HL-60/S4 (cell line): Measurements from ENCODE around the gene CHST13.
"Not testable (repeated sequence)": the region's sequence is repeated elsewhere in the genome, so short reads cannot be mapped to it uniquely, and the experiment has no call there.

Experiments
- in situ Hi-C: fragments of 300-500 bp; cut with MboI; formaldehyde crosslinking; loops from 2 replicates; pipeline ENCODE4 v1.14.3; 2022; ENCODE audit warnings: low sequenced_read_pairs

The CHST13 gene

DNA sequence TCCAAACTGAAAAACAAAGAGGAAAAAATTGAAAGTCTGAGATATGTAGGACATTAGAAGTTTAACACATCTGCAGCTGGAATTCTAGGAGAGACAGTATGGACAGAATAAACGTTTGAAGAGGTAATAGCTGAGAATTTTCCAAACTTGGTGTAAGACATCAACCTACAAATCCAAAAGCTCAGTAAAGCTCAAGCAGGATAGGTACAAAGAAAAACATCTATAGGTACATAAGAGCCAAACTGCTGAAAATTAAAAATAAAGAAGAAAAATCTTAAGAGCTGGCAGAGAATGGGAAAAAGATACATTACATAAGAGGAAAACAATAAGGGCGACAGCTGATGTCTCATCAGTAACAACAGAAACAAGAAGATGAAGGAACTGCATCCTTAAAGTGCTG lies 57.6 kb downstream of the CHST13 start:
- in situ Hi-C loops = no loop called here

DNA sequence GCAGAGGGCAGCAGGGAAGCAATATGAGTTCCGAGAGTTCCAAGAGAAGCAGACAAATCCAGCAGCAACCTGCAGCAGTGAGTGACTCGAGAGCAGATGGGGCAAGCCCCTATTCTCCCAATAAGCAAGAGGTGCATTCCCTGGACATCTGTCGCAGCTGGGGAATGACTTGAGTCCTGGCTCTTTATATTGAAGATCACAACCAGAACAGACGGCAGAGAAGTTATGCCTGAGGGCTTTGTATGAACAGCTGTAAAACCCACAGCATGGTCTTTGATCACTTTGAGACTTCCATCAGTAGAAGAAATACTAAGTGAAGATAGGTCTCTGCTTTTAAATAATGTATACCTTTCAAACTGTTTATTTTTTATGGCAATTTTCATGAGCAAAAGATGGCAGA lies 58.4 kb downstream of the CHST13 start:
- in situ Hi-C loops = no loop called here

DNA sequence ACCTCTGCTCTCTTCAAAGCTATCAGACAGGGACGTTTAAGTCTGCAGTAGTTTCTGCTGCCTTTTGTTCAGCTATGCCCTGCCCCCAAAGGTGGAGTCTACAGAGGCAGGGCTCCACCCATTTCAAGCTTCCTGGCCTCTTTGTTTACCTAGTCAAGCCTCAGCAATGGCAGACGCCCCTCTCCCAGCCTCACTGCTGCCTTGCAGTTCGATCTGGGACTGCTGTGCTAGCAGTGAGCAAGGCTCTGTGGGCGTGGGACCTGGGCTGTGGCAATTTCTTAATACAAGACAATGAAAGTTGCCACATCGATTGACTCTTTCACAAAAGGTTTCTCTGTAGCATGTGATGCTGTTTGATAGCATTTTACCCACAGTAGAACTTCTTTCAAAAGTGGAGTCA lies 67.6 kb downstream of the CHST13 start:
- in situ Hi-C loops = not testable (repeated sequence)
